ENCODE measurements around the gene LDHD.

The LDHD gene

DNA sequence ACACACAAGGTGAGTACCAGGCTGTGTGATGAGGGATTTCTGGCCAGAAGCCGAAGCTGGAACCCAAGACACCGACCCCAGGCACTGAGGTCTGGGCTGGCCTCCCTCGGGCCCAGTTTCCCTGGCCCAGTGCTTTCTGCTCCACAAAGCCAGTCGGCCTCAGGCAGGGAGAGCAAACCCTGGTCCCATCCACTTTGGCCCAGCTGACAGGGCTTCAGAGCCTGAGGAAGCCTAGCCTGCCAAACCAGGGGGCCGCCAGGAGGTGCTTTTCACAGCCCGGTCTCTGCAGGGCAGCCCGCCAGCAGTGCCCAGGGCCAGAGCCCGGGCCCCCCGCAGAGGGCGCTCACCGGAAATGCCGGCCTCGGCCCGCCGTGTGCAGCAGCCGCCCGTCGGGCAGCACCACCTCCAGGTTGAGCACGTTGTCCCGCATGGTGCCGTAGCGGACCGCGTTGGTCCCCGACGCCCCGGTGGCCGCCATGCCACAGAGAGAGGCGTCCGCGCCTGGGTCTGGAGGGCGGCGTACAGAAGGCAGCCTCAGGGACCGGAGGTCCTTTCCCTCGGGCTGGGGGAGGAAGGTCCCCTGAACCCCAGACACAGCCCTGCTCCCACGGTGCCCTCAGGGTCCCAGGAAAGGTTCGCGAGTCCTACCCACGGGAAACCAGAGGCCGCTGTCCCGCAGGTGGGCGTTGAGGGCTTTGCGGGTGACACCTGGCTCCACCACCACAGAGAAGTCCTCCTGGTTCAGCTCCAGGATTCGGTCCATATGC, 2.2 kb downstream of the LDHD start:
- no peak for DNase-seq

DNA sequence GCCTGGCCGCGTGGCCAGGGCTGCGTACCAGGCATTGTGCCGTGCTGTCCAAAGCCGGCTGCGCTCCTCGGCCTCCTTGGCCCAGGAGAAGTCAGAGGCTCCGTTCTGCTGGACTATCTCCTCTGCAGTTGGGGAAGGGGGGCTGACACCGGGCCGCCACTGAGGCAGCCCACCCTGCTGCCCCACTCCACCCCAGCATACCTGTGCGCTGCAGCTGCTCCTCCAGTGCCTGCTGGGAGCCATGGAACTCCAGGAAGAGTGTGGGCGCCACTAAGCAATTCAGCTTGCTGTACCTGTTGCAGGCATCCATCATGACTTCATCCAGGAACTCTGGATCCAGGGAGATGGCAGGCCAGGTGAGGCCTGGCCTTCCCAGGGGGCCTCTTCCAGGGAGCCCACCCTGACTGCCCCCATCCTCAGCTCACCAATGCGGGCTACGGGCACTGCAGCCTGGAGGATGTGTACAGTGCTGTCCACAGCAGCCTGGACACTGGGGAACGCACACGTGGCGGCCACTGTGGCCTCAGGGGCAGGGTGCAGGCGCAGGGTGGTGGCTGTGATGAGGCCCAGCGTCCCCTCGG, 2.9 kb downstream of the LDHD start:
- DNase-seq: no peak

DNA sequence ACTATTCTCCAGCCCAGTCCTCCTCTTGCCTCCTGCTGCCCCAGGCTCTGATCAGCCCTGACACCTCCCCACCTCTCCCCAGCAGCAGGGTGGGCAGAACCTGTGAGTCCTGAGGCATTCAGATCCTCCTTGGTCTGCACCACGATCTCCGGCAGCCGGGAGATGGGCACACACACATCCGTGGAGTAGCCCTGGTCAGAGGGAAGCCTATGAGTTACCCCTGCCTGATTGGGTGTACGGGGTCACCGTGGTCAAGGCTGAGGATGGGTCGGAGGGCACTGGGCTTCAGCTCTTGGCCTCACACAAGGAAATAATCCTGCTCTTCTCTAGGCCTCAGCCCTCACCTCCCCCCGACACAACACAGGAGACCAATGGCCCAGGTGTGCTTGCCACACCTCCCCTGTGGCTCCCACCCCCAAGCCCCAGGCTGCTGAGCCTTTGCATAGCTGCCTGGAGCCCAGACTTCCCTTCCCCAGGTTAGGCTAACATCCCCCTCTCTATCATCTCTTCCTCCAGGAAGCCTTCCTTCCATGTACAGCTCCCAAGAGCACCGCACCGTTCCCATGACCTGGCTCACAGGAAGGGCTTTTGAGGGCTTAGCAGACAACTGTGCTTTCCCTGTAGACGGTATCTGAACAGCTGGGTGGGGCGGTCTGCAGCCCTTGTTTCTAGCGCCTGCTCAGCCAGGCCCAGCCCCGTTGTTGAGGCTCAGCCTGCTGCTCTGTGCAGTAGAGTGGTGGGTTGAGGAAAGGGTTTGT, 3.7 kb downstream of the LDHD start:
- DNase-seq: no peak

DNA sequence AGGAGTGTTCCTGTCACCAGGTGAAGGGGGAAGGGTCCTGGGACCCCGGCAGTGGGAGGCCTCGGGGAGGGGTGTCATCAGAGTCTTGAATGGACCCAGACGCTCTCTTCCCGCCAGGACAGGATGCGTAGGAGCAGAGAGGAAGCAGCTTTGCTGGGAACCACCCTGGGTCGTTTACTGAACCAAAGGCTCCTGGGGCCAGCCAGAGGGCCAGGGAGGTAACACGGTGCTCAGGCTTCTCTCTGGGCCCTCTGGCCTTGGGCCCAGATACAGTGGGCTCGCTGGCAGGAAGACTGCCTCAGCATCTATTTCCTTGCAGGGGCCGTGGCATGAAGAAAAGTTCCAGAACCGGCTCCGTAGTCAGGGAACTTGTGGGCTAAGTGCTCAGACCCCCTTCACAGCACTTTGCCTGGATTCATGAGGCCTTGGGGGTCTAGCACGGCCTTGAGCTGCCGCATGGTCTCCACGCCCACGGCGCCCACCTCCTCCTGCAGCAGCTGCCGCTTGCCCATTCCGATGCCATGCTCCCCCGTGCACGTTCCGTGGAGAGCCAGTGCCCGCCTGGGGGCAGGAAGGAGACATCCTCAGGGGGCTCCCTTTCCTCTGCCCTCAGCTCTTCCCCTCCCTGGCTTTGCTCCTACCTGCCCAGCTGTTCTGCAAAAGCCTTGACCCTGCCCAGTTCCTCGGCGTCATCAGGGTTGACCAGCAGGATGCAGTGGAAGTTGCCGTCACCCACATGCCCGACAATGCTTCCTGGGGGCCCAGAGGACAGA, 4.4 kb downstream of the LDHD start:
- no peak for DNase-seq

DNA sequence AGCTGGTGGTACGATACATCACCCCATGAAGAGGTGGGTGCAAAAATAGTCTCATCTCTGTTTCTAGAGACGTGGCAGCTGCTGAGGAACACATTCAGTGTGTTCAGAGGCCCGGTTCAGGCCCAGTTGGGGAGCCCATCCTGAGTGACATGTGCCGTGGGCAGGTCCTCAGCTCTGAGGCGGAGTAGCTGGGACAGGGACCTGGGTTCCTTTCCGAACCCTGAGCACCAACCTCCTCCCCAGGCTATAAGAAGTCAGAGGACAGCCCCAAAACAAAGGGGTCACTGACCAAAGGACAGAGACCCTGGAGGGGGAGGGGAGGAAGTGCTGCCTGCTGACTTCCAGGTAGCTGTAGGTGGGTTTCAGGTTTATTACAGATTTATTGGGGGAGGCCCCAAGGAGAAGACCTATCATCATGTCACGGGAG, 5.1 kb downstream of the LDHD start:
- DNase-seq: no peak

DNA sequence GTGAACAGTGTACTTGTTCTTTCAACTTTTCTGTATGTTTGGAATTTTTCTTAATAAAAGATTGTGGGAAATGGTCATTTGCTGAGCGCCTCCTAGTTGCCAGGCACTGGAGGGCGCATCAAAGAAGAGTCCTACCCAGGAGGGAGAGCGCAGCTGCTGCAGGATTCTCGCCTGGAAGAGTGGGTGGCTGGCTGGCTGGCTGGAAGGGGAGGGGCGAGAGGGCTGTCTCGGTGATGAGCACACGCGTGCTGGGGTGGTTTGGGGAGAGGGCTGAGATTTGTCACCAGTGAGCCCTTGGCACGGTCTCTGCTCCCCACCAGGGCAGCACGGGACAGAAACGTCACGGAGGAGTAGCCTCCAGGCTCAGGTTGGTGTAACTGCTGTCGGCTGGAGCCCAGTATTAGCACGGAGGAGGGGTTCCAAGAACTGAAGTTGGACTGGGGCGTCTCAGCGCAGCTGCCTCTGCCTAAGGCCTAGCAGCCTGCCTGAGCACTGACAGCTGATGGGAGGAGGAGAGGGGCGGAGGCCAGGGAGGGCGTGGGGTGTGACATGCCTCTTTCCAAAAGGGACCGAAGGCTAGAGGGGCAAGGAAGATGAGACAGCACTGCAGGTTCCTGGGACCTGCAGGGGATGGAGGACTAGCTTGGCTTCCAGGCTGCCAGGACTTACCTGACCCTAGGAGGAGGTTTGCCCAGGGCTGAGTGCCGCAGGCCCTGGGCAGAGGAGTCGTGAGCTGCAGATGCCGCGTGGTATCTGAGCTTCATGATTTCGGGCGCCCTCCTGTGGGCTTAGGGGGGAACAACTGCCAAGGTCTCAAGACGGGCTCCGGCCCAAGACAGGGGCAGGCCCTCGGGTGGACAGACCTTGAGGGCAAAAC, 5.7 kb downstream of the LDHD start:
- peak; percentile 64 to 70 for DNase-seq

DNA sequence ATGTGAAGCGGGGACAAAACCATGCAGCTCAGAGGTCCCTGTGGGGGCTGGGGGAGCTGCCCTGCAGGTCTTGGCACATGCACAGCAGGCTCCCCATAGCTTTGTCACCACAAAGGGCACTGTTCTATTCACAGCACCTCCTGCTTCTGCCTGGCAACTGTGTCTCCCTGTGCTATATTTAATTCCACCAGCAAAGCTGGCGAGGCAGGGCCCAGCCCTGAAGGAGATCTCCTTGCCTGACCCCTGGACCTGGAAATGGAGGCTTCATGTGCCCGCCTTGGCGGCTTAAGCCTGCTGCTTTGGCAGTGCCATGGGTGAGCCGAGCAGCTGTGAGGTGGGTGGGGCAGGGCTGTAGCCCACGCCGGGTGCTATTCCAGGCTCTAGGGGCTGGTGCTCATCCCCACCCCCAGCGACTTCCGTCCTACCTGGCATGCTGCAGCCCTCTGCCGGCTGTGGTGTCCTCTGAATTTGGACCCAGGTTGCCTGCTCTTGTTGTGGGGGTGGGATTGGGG, 6.8 kb downstream of the LDHD start:
- peak in 1 of 2 experiments; percentile 22 for DNase-seq

DNA sequence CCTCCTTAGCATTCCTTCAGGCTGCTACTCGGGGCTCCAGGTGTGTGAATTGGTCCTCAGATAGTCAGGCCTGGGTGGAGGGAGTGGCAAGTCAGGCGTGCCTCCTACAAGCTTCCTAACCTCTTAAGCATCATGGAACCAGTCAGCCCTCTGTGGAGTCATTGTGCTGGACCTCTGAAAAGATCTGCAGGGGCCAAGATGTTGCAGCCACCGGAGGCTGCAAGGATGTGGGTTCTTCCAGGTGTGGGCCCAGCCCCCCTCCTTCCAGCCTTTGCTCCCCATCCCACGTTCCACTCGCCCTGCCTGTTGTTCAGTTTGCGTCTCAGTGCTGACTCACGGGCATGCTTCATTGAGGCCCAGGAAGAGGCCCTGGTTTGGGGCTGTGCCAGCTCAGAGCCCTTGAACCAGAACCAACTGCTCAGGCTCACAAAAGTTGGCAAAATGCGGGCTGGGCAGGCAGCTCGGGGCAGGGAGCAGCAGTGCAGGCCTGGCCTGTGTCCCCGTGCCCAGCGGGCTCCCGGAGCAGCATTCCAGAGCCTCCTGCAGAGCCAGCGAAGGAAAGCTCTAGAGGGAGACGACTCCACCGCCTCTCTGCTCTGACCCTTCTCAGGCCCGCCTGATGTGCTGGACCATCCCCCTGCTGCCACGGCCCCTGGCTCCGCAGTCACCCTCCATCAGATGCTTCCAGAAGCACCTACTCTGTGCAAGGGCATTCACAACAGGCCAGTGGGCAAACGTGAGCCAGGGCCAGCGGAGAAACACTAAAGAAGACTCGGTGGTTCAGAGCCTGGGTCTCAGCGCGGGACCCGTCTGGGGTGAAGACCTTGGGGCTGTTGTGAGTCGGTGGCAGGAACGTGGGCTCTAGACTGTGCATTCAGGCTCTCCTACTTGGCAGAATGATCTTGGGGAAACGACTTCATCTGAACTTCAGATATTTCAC, 7.5 kb downstream of the LDHD start:
- DNase-seq: no peak

DNA sequence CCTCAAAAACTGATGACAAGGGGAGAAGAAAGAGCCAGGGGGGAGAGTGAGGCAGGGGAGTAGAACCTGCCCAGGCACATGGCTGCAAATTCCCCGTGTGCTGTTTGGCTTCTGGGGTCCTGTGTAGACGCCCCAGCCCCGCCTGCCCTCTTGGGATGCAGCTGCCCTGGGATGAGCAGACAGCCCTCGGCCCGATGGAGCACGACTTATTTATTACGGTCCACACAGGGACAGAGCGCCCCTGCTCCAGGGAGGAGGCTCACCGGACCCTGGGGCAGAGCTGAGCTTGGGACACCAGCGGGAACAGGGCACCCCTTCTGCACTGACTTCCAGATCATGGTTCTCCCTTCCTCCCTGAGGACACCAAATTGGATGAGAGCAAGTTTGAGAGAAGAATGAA, 9.1 kb downstream of the LDHD start:
- no peak for DNase-seq

DNA sequence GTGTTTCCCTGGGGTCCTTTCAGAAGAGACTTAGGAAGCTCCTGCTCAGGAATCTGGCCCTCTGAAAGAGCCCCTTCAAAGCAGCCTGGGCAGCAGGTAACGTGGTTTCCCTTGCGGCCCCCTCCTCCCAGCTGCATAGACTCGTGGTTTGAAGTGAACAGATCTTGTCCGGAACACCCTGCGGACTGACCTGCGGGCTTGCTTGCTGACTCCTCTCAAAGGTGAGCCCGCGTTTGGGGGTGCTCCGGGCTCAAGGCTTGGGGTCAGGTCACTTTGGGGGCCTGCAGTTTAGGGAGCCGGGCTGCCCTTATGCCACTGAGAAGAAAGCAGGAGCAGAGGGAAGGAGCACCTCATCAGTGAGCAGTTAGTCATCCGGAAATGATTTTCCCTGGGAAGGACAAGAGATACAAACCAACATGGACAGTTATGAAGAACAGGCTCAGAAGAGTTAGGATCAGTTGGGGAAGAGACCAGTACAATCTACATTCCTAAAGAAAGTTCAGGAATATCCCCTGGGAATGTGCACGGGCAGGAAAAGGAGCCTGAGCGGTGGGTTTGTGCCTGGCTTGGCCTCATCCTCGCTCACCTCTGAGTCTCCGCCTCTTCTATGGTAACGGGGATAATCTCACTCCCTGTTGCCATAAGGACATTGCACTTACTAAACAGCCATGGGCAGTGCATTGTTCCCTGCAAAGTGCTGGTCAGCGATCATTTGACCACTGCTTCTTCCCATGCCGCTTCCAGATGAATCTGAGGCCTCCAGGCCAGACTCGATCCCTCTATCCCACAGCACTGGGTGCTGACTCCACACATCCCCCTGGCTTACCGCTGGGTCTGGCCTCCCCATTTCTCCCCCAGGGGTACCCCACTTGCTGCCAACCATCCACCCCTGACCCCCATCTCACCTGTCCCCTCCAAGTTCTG, 10.0 kb downstream of the LDHD start:
- no peak for DNase-seq

DNA sequence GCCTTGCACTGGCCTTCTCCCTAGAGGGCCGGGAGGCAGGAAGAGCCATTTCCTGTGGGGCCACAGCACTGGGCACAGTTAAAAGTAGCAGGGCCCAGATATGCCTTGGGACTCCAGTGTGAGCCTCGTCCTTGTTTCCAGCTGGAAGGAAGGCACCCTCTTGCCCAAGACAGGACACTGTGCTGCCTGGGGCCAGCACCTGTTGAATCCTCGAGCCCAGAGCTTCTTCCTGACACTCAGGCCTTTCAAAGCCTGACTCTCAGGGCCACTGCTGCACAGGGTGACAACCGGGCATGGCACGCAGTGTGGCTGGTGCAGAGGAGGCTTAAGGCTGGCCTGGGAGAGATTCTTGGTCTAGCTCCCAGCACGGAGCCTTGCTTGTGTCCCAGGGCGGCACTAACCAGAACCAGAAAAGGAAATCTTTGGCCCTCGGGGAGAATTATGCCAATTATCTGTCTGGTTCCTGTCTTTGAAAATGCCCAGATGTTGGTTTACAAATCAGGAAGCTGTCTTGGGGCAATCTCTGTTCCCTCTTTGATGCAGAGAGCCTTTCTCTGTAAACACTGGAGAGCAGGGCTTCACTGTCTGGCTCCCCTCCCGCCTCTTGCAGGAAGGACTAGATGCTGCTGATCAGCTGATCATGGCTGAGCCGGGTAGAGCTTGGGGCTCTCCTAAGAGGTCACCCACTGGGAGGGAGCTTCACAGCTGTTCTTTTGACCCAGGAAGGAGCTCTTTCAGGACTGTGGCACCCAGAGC, 11.1 kb downstream of the LDHD start:
- DNase-seq: no peak

DNA sequence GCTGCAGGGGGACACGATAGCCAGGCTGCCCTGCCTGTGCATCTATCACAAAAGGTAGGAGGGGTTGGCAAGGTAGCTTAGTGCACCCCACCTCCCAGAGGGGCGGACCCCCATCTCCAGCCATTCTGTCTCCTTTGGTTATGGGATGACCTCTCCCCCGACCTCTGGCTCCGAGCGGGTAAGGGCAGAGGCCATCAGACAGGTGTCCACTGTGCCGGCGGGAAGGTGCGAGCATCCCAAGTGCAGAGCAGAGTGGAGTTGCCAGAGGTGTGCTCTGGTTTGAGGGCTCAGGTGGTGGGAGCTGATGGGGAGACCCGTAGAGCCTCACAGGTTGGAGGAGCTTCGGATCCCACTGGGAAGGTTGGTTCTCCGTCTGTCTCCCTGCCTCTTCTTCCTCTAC, 11.7 kb downstream of the LDHD start:
- DNase-seq: no peak

DNA sequence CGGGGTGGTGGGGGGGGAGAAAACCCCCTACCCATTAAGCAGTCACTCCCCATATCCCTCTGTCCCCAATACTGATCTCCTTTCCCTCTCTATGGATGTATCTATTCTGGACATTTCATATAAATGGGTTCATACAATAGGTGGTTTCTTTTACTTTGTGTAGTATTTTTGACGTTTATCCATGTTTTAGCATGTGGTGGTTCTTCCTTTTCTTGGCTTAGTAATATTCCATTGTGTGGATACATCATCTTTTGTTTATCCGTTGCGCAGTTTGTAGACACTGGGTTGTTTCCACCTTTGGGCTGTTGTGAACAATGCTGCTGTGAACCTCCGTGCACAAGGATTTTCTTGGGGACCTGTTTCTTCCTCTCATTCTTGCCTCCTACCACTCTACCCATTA, 12.6 kb downstream of the LDHD start:
- no peak for DNase-seq

DNA sequence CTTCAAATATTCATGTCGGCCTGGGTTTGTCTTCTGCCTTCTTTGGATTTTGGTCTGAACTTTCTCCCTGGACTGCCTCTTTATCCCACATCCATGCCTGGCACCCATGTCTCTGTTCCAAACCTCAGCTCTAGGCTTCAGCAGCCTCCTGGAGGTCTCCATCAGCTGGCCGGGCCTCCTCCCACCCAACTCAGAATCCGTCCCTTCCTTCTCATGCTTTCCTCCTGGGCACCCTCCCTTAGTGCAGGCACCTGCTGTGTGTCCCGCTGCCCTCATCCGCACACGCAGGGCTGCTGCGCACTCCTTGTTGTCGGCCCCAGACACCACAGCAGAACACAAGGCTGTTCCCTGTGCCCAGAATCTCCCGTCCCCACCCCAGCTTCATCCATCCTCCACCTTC, 14.0 kb downstream of the LDHD start:
- no peak for DNase-seq

DNA sequence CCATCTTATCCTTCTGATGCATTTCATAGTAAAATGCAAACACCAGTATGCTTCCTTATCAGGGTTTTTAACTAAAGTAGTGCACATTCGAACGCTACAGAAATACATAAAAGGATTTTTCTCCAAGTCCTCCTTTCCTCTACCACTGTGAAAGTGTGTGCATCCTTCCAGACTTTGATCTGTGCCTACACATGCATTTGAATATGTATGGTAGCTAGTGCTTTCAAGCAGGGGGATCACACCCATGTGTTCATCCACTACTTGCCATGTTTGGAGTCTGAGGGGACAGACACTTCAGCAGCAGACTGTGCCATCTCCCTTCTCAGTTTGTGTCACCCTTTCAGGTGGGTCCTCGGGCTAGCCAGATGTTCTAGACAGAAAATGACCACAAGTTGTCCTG, 14.9 kb downstream of the LDHD start:
- no peak for DNase-seq

DNA sequence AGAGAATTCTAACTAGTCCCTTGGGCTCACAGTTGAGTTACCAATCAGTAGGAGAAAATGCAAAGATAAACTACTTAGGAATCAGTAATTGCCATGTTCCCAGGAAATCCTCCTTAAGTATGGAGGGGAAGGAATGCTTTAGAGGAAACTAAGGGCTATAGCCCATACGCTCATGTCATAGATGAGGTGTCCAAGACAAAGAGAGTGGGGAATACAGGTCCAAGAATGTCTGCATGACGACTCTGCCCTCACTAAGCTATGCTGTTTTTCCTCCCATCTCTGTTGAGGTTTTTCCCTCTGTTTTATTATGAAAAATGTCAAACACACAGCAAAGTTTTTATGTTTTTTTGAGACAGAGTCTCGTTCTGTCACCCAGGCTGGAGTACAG, 16.0 kb downstream of the LDHD start:
- no peak for DNase-seq

DNA sequence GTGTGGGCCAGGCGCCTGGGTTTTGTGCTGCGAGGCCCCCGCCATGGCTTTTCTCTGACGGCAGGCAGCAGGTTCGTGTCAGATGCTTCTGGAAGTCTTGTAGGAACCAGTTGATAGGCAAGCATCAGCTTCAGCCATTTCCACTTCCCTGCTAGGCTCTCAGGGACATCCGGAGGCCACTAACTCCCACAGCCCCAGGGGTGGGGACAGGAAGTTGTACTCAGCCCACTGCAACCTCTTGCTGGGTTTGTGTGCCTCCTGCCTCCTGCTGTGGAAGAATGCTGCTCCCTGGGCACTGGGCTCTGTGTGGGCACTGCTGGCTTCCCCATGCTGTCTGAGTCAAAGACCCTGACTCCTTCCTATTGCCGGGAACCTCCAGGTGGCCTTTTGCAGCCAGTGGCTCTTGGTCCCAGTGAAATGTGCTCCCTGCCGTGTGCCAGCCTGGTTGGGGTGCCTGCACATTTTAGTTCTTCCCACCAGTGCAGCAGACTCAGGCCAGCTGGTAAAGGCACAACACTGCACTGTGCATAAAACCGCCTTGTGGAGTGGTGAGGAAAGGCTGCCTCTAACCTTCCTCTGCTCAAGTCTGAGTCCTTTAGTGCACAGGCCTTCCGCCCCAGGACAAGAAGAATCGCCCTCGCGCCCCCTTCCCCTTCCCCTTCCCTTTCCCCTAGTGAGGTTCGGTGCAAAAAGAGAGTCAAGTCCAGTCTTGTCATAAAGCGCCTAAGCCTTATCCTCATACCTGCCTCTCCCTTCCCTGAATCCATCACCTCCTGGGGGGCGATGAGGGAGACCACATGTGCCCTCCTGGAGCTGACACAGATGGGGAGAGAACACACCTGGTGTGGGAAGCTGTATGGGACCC, 16.6 kb downstream of the LDHD start:
- DNase-seq: no peak

DNA sequence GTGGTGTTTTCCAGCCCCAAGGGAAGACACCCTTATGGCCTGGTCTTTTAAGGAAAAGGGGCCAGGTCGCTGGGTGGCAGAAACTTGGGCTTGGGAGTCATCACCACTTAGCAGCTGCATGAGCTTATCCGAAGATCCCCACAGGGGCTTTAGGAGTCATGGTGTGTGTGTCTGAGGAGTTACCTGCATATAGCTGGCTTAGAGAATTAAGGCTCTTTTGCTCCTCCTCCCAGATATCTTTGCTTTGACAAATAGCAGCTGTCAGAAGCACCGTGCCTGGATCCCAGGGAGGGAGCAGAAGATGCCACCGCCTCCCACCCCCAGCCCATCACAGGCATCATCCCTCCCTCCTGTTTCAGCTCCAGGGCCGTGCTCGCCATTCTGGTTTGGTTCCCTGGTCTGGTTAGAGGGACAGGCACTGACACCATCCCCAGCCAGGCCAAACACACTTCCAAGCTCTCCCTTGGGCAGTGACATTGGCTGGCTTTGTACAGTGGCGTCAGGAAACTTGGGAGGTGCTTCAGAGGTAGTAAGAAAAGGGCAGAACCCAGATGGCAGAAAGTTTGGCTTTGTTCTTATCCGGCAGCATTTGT, 17.4 kb downstream of the LDHD start:
- DNase-seq: no peak

Measured in NCI-H2081 (cell line).